Embryonic facial prominence (tissue), 1 donor: ENCODE results near the gene APOC4.
"Not testable (repeated sequence)": the region's sequence is repeated elsewhere in the genome, so short reads cannot be mapped to it uniquely, and the experiment has no call there.

Experiments used
- DNase-seq: peaks from one replicate; pipeline ENCODE4 v3.0.0-alpha.2; 2016; ENCODE audit errors: extremely low spot score

APOC4 gene

DNA sequence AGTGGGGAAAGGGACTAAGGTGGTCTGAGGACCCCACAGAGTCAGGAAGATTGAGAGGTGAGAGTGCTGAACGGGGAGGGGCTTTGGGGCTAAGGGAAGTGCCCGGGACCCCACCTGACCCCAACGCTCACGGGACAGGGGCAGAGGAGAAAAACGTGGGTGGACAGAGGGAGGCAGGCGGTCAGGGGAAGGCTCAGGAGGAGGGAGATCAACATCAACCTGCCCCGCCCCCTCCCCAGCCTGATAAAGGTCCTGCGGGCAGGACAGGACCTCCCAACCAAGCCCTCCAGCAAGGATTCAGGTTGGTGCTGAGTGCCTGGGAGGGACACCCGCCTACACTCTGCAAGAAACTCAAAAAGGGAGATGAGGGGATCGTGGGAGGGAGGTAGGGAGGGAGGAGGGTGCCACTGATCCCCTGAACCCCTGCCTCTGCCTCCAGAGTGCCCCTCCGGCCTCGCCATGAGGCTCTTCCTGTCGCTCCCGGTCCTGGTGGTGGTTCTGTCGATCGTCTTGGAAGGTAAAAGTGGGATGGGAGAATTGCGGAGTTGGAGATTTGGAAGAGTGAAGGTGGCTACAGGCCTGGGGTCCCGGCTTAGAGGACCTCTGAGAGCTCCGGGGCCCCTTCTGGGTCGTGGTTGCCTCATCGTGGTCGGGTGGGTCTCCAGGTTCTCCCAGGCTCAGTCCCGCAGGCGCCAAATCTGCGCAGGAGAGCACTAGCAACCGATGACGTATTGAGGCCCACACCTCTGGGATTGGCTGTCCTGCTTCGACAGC lies 27.4 kb upstream of the APOC4 start, which contains the start of gene APOC1:
Gene APOC1, plus strand, starts transcription at position 176 of the 774 bp plus-strand sequence. Its CDS starts 284 bp downstream, at position 460.
- peak; percentile 84 for DNase-seq

DNA sequence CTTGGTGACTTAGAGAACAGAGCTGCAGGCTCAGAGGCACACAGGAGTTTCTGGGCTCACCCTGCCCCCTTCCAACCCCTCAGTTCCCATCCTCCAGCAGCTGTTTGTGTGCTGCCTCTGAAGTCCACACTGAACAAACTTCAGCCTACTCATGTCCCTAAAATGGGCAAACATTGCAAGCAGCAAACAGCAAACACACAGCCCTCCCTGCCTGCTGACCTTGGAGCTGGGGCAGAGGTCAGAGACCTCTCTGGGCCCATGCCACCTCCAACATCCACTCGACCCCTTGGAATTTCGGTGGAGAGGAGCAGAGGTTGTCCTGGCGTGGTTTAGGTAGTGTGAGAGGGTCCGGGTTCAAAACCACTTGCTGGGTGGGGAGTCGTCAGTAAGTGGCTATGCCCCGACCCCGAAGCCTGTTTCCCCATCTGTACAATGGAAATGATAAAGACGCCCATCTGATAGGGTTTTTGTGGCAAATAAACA lies 17.8 kb upstream of the APOC4 start:
- no peak for DNase-seq

DNA sequence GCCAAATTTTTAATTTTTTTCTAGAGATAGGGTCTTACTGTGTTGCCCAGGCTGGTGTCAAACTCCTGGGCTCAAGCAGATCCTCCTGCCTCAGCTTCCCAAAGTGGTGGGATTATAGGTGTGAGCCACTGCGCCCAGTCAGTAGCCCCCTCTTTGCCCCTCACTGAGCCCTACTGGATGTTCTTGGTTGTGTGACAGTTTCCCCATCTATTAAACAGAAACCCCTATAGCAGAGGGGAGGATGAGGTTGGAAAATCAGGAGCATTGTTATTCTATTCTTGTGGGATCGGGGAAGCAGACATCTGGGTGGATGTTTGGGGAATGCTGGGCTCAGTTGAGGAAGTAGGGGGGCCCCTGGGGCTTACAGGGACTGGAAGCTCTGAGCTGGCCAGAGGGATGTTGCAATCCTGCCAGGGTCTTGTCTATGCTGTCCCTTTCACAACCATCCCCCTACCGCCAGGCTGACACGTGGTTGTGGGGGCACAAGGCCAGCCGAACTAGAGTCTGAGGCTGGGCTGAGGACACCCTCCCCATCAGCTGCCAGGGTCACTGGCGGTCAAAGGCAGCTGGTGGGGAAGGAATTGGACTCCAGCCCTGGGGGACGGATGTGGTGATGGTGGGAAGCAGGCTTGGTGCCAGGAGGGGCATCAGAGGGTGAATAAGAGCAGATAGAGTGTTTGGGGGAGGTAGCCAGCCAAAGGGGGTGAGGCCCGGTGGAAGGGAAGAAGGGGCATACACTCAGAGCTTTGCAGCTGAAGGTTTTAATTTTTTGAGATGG lies 16.7 kb upstream of the APOC4 start:
- no peak for DNase-seq

DNA sequence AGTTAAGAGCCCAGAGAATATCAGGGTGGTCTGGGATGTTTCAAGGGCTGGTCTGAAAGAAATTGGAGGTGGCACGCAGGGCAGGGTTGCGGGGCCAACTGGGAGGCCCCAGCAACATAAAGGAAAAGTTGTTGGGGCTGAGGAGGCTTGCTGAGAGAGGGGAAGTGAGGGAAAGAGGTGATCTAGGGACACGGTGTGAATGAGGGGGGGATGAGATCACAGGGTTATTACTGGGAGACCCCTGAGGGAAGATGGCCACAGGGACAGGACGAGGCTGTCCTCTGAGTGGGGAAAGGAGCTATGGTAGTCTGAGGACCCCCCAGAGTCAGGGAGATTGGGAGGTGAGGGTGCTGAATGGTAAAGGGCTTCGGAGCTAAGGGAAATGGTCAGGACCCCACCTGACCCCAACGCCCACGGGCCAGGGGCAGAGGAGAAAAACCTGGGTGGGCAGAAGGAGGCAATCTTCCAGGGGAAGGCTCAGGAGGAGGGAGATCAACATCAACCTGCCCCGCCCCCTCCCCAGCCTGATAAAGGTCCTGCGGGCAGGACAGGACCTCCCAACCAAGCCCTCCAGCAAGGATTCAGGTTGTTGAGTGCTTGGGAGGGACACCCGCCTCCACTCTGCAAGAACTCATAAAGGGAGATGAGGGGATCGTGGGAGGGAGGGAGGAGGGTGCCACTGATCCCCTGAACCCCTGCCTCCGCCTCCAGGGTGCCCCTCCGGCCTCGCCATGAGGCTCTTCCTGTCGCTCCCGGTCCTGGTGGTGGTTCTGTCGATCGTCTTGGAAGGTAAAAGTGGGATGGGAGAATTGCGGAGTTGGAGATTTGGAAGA lies 15.6 kb upstream of the APOC4 start:
- not testable (repeated sequence) for DNase-seq

DNA sequence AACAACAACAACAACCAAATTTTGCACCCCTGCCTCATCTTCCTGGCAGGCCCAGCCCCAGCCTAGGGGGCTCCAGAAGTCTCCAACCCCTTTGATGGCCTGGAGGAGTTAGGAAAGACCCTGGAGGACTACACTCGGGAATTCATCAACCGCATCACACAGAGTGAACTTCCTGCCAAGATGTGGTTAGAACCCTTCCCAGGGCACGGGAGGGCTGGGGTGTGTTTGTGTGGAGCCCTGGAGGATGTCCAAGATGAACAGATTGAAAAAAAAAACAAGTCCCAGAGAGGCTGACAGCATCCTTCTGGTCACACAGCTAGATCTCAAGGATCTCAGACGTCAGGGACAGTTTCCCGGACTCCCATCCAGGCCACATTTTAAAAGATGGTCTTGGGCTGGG lies 14.3 kb upstream of the APOC4 start:
- no peak for DNase-seq

DNA sequence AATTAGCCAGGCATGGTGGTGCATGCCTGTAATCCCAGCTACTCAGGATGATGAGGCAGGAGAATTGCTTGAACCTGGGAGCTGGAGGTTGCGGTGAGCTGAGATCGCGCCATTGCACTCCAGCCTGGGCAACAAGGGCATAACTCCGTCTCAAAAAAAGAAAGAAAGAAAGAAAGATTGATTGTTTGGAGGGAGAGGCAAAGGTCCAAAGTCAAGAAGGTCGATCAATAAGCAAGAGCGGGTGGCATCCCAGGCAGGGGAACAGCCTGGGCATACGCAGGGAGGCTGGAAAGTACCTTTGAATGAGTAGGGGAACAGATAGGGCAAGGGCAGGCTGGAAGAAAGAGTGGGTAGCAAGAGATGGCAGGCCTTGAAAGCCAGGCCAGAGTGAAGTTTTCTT lies 11.9 kb upstream of the APOC4 start:
- no peak for DNase-seq

DNA sequence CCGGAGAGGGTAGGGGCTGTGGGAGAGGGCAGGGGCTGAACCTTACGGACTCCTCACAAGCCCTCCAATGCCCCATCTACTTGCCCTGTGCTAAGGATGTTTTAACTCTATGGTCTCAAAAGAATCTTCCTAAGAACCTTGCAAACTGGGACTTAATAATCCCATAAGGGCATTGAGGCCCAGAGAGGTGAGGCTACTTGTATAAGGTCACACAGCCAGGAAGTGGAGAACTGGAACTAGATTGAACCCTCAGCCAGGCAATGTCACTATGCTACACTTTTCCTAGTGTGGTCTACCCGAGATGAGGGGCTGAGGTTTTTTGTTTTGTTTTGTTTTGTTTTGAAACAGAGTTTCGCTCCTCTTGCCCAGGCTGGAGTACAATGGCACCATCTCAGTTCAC lies 10.5 kb upstream of the APOC4 start:
- DNase-seq = no peak

DNA sequence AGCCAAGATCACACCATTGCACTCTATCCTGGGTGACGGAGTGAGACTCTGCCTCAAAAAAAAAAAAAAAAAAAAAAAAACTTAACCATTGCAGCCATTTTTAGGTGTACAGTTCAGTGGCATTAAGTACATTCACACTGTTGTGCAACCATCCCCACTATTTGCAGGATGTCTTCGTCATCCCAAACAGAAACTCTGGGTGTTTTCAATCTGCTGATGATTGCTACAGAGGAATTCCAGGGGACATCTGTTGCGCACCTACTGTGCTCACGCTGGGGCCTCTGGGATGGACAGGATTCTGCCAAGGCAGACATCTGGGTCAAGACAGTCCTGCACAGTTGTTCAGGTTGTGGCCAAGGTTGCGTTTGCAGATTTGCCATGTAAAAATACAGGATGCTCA lies 2.4 kb upstream of the APOC4 start:
- DNase-seq = no peak

DNA sequence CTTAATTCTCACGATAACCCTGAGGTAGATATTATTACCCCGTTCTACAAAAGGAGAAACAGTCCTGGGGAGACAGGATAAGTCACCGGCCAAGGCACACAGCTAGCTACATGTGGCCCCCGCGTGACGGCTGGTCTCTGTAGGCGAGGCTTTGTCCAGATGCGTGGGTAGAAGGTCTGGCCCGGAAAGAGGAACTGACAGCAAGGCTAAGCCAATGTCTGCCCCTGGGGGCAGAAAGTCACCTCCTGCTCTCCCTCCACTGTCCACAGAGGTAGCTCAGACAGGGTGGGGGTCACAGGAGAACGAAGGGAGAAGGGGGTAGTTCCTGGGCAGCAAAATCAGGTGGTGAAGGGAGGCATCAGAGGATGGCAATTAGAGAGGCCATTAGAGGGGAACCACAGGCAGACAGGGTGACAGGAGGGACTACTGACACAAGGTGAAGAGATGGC lies 1.8 kb downstream of the APOC4 start:
- no peak for DNase-seq

DNA sequence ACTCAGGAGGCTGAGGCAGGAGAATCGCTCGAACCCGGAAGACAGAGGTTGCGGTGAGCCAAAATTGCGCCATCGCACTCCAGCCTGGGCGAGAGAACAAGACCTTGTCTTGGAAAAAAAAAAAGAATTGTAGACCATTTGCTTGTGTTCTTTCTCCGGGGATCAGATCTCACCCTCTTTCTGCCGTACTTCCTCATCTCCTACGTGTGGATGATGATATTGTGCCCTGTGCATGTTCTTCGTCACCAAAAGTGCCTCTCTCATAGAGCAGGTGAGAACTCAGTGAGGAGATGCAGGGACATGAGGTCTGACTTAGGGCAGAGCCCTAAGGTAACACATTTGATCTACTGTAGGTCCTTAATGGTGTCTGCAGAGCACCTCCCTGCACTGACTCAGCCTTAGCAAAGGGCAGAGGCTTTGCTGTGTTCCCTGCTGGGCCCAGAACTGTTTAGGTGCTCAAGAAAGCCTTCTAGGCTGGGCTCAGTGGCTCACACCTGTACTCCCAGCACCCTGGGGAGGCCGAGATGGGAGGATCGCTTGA lies 5.1 kb downstream of the APOC4 start:
- no peak for DNase-seq

DNA sequence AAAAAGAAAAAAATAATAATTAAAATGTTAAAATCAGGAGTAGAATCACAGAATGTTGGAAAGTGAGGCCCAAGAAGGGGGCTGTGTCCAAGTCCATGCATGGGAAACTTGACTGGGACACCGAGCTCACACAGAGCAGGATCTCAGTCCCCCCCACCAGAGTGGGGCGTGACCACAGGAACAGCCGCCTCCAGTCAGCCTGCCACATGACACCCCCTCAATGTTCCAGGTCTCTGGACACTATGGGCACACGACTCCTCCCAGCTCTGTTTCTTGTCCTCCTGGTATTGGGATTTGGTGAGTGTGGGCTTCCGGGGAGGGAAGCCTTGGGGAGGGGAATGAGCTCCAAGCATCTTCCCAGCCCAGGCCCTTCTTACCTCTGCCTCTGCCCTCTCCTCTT lies 6.2 kb downstream of the APOC4 start:
- no peak for DNase-seq

DNA sequence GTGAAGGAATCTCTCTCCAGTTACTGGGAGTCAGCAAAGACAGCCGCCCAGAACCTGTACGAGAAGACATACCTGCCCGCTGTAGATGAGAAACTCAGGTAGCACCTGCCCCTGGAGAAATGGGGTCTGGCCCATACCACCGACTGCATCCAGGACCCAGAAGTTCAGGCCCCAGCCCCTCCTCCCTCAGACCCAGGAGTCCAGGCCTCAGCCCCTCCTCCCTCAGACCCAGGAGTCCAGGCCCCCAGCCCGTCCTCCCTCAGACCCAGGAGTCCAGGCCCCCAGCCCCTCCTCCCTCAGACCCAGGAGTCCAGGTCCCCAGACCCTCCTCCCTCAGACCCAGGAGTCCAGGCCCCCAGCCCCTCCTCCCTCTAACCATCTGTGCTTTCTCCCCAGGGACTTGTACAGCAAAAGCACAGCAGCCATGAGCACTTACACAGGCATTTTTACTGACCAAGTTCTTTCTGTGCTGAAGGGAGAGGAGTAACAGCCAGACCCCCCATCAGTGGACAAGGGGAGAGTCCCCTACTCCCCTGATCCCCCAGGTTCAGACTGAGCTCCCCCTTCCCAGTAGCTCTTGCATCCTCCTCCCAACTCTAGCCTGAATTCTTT lies 6.8 kb downstream of the APOC4 start:
- no peak for DNase-seq

DNA sequence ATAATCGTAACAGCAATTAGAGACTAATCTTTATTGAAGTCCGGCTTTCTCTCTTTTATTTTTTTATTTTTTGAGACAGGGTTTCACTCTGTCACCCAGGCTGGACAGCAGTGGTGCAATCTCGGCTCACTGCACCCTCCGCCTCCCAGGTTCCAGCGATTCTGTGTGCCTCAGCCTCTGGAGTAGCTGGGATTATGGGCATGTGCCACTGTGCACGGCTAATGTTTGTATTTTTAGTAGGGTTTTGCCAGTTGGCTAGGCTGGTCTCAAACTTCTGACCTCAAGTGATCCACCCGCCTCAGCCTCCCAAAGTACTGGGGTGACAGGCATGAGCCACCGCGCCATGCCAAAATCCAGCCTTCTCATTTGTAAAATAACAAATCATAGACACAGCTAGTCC lies 7.5 kb downstream of the APOC4 start:
- no peak for DNase-seq

DNA sequence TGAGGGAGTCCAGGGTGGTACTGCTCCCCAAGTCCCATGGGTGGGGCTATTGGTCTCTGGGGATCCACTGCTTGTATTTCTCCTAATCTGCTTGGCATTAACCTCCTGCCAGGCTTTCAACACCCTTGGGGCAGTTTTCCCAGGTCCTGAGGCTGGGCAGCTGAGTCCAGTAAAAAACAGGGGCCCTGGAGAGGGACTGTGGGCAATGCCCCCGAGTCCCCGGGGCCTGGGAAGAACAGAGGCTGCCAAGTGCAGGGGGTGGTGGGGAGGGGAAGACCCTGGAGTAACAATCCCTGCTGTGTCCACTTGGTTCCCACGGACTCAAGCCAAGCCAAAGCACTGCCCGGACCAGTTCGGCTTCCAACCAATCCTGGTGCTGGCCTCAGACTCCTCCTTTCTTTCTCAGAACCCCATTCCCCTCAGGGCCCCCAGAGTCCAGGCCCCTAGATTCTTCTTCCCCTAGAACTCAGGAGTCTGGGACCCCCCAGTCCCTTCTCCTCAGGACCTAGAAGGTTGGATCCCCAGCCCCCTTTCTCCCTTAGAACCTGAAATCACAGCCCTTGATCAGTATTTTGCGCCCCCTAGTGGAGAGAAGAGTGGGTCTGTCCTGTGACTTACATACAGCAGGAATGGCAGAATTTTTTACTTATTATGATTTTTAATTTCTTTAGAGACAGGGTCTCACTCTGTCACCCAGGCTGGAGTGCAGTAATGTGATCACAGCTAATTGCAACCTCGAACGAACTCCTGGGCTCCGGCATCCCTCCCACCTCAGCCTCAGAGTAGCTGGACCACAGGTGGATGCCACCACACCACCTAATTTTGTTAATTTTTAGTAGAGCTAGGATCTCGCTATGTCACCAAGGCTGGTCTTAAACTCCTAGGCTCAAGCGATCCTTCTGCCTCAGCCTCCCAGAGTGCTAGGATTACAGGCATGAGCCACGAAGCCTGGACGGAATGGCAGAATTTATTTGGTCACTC lies 9.4 kb downstream of the APOC4 start:
- peak; percentile 46 for DNase-seq

DNA sequence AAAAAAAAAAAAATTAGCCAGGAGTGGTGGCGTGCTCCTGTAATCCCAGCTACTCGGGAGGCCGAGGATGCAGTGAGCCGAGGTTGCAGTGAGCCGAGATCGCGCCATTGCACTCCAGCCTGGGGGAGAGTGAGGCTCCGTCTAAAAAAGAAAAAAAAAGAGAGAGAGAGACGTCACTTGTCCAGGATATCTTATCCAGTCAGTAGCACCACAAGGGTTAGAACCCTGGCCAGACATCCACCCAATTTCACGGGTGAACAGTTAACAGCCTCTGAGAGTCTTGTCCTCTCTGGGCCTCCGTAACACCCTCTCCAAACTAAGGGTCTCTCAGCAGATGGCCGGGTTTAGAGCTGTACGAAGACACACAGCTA lies 12.2 kb downstream of the APOC4 start:
- DNase-seq = no peak

DNA sequence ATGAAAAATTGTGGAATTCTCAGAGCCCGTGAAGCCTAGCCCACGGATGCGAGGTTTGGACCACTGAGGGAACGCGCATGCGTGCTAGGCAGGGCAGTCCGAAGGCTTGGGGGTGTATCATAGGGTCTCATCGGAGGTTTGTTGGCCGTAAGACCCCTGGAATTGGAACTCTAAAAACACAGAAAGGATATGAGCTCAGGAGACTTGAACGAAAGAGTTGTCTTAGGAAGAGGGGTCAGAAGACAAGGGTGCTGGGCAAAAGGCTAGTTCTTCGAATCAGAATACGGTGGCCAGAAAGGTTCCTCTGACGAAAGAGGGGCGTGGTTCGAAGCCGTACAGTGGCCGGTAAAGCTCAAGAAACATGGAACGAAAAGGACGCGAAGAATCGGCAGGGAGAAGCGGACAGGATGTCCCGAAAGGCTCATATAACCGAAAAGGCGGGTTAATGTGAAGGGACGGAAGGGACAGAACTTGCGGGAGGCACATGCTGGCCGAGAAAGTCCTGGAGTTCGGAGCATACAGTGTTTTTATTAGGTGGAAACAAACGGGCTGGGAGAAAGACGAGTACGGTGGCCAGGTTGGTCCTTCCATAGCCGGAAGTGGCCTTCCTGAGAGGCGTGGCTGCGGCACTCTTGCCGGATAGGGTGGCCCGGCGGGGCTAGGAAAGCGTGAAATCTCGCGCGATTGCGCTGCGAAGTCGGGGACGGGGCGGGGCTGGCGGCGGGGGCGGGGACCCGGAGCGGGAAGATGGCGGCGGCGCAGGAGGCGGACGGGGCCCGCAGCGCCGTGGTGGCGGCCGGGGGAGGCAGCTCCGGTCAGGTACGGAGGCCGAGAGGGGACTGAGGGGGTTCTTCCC lies 12.8 kb downstream of the APOC4 start, which contains the start of gene CLPTM1:
Gene CLPTM1, plus strand, starts transcription at position 732 of the 856 bp plus-strand sequence. Its CDS starts 16 bp downstream, at position 748.
- peak; percentile 95 for DNase-seq

DNA sequence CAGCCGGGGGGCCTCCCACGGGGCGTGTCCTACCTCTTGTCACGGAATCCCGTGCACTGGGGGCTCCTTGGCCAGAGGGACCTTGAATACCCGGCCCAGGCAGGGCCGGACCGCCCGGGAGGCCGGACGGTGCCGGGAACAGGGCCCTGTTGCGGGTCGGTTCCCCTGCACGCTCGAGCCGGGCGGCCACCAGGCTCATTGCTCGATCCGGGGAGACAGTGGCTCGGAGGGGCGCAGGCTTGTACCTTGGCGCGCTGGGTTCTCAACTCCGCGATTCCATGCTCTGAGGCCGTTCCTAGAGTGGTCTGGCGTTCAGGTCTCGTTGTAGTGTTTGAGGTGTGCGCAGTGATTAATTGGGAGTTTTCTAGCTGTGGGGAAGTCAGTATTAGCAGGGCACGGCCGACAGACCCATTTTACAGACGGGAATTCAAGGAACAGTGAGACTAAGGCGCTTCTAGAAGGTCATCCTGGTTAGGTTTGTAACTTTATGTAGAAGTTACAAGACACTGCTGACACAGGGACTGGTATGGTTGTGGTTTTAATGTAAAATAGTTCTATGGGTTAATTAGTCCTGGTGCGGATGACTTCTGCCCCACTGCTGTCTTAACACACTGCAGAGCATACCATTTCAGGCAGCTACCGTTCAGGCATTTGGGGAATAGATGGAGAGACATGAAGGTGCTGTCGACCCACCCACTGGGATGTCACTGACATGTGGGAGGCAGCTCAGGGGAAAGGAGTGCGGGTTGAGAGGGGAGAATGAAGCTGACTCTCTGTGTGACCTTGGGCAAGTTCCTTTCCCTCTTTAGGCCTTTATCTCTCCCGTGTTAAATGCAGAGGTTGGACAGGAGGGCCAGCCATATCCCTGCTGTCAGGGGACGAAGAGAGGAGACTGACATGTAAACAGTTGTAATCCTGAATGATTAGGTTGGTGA lies 13.7 kb downstream of the APOC4 start:
- DNase-seq = no peak

DNA sequence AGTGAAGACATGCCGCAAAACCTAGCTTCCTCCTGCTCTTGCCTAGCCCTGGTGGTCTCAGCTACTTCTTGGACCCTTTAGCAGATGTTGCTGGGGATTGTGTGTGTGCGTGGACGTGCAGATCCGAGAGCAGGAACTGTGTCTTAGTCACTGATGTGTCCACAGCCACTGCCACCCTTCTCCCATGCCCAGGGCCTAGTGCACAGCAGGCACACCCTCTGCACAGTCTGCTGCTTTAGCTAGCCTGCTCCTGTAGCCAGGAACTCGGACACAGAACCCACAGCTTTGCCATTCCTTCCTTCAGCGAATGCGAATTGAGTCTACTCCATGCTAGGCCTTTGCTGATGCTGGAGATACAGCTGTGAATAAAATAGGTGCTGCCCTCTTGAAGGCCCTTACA lies 15.5 kb downstream of the APOC4 start:
- no peak for DNase-seq
